Caco-2 (cell line): Measurements from ENCODE around the gene SMIM9. TPM values are rescaled to one million over a fixed set of nuclear protein-coding genes. Genes with fewer than 3 reads are reported as not detected.
A peak's percentile ranks its signal among the peaks of the same experiment; 100 is the strongest.

Source experiments
- BruUV-seq: library from RNA; stranded (reverse); fragments of 400-500 nt; replicated peaks from 2 replicates; lab custom pipeline; 2021; lab: Mats Ljungman, UMichigan
- CTCF ChIA-PET: fragments of 300-600 bp; sonication (Branson Sonifier 250); formaldehyde crosslinking; loops from one replicate; lab custom pipeline; 2022; ENCODE audit warnings: antibody characterized with exemption; lab: Charles Lee
- POLR2A ChIA-PET: fragments of 300-600 bp; sonication (Branson Sonifier 250); formaldehyde crosslinking; loops from one replicate; lab custom pipeline; 2022; ENCODE audit warnings: antibody characterized with exemption; lab: Charles Lee
- DNase-seq, 2 experiments: peaks; one replicate each; pipeline versions ENCODE4 v3.0.0 to v3.0.0-alpha.2; 2020 to 2022
- H3K27me3 ChIP-seq: replicated peaks from 2 replicates; pipeline ENCODE4 v1.6.0; 2011; ENCODE audit warnings: low read length; ENCODE audit not compliant: control insufficient read depth, insufficient read depth
- H3K36me3 ChIP-seq: 2 replicates; pipeline ENCODE4 v1.5.1; 2011; ENCODE audit warnings: low read length; ENCODE audit not compliant: control insufficient read depth, insufficient read depth
- H3K4me1 ChIP-seq: fragments of 250-450 bp; sonication (Bioruptor Pico); 2 replicates; pipeline ENCODE4 v1.5.1; 2020; ENCODE audit warnings: mild to moderate bottlenecking
- H3K4me3 ChIP-seq: 2 replicates; pipeline ENCODE4 v1.5.1; 2011; ENCODE audit warnings: low read depth, mild to moderate bottlenecking, control low read depth, low read length
- H3K9me3 ChIP-seq: fragments of 250-450 bp; sonication (Bioruptor Pico); 2 replicates; pipeline ENCODE4 v1.5.1; 2020; ENCODE audit warnings: mild to moderate bottlenecking, moderate library complexity
- H3K27ac Mint-ChIP-seq: one replicate; pipeline ENCODE4 v1.8.0; 2022; ENCODE audit warnings: mixed read lengths; ENCODE audit not compliant: unreplicated experiment
- H3K27me3 Mint-ChIP-seq: one replicate; pipeline ENCODE4 v1.8.0; 2022; ENCODE audit warnings: mixed read lengths; ENCODE audit not compliant: insufficient read depth, unreplicated experiment
- H3K36me3 Mint-ChIP-seq: one replicate; pipeline ENCODE4 v1.8.0; 2022; ENCODE audit warnings: mild to moderate bottlenecking, mixed read lengths; ENCODE audit not compliant: insufficient read depth, unreplicated experiment
- H3K4me1 Mint-ChIP-seq: one replicate; pipeline ENCODE4 v1.8.0; 2022; ENCODE audit warnings: low read depth, mixed read lengths; ENCODE audit not compliant: unreplicated experiment
- H3K4me3 Mint-ChIP-seq: one replicate; pipeline ENCODE4 v1.8.0; 2022; ENCODE audit warnings: mild to moderate bottlenecking, moderate library complexity, mixed read lengths; ENCODE audit not compliant: unreplicated experiment
- H3K9me3 Mint-ChIP-seq: one replicate; pipeline ENCODE4 v1.8.0; 2022; ENCODE audit warnings: mixed read lengths; ENCODE audit not compliant: unreplicated experiment
- intact Hi-C: fragments of 100-400 bp; cut with micrococcal nuclease; formaldehyde crosslinking; loops from one replicate; pipeline ENCODE4 v1.10.0; 2022; ENCODE audit not compliant: unreplicated experiment
- total RNA-seq: library from RNA; stranded (reverse); gene quantifications from 2 replicates; pipeline ENCODE4 v1.2.3, GENCODE V29; 2022
- TF ChIP-seq, protein P1 (sequence below), 2 experiments: fragments of 200-600 bp in 1 of 2; IDR thresholded peaks; 1 replicate in 1 of 2; 2 replicates in 1 of 2; pipeline versions ENCODE4 v1.5.1 to v1.8.0; 2011 to 2022; ENCODE audit warnings: antibody characterized with exemption in 1 of 2, control low read depth in 1 of 2, inconsistent platforms in 1 of 2, low read depth in 1 of 2, low read length in 1 of 2, mild to moderate bottlenecking in 1 of 2, moderate library complexity in 1 of 2; ENCODE audit not compliant: insufficient read depth in 1 of 2, severe bottlenecking in 1 of 2, unreplicated experiment in 1 of 2

The SMIM9 gene
- total RNA-seq, 1 experiment from 2014 or later = not detected

DNA sequence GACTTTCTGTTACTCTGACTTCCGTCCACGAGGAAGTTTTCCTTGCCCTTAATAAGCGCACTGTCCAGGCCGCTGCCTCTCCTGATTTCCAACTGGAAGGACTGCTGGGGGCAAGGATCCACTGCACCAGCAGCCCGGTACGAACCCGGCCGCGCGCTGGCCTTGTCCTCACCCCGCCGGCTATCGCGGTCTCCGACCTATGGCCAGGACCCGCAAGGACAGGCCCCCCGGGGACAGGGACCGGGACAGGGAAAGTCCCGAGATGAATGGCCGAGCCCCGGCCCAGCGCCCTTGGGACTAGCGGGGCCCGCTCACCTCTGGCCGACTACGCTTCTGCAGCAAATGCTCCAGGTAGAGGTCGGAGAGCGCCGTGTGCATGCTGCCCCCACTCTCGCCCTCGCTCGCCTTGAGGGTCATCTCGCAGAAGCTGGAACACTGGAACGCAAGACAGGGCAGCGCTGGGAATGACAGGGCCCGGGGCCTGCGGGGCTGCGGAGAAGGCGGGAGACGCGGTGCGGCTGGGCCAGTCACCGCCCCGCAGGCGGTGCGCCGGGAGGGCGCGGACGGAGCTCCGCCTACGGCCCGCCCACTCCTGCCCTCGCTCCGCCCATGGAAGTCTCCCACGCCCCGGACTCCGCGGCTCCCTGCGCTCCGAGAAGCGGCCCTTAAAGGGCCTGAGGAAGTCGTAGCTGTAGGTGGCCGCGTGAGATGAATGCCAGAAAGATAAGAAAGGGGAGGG, 29.3 kb downstream of the SMIM9 start, which contains the start of gene MPP1:
MPP1 (minus strand) TSS at position 529 of the 739 bp plus-strand sequence; CDS start at position 417, 112 bp downstream.
- TF ChIP-seq, protein P1, sequence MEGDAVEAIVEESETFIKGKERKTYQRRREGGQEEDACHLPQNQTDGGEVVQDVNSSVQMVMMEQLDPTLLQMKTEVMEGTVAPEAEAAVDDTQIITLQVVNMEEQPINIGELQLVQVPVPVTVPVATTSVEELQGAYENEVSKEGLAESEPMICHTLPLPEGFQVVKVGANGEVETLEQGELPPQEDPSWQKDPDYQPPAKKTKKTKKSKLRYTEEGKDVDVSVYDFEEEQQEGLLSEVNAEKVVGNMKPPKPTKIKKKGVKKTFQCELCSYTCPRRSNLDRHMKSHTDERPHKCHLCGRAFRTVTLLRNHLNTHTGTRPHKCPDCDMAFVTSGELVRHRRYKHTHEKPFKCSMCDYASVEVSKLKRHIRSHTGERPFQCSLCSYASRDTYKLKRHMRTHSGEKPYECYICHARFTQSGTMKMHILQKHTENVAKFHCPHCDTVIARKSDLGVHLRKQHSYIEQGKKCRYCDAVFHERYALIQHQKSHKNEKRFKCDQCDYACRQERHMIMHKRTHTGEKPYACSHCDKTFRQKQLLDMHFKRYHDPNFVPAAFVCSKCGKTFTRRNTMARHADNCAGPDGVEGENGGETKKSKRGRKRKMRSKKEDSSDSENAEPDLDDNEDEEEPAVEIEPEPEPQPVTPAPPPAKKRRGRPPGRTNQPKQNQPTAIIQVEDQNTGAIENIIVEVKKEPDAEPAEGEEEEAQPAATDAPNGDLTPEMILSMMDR (IDR thresholded peaks at IDR 0.05; ENCODE audit: insufficient read depth in 1 of 2, low read depth in 1 of 2, low read length in 1 of 2, severe bottlenecking in 1 of 2, unreplicated experiment in 1 of 2) = no peak
- no TSS peak for BruUV-seq
- intact Hi-C loops = loop anchor here (1.0 kb wide), 1 partner anchor 43 kb away; the partner anchor contains the start of gene DKC1
- Mint-ChIP-seq H3K27ac (peak within 1 kb of the TSS; percentile 73), H3K4me1 (no peaks in the 10 kb centered on the region), H3K4me3 (peak within 1 kb of the TSS; percentile 87), H3K9me3 (no peaks in the 10 kb centered on the region), H3K36me3 (no peaks in the 10 kb centered on the region), H3K27me3 (no peaks in the 10 kb centered on the region)
- DNase-seq = peak; percentile 75 to 86
- Histone ChIP-seq H3K4me1 (peaks cover 17% of the 10 kb centered on the region), H3K4me3 (peak within 1 kb of the TSS; percentile 63), H3K27me3 (no peaks in the 10 kb centered on the region), H3K36me3 (no peaks in the 10 kb centered on the region), H3K9me3 (no peaks in the 10 kb centered on the region)
- ChIA-PET CTCF (interaction anchor here (0.6 kb wide), 2 partner anchors 22 to 29 kb away, joined by 3 read pairs; no protein-coding TSS in a partner anchor), POLR2A (interaction anchor here (0.6 to 1.7 kb wide), 4 partner anchors 24 to 1193 kb away, joined by 3 to 4 read pairs (median 4); partner anchors contain the start of gene SLC10A3)

DNA sequence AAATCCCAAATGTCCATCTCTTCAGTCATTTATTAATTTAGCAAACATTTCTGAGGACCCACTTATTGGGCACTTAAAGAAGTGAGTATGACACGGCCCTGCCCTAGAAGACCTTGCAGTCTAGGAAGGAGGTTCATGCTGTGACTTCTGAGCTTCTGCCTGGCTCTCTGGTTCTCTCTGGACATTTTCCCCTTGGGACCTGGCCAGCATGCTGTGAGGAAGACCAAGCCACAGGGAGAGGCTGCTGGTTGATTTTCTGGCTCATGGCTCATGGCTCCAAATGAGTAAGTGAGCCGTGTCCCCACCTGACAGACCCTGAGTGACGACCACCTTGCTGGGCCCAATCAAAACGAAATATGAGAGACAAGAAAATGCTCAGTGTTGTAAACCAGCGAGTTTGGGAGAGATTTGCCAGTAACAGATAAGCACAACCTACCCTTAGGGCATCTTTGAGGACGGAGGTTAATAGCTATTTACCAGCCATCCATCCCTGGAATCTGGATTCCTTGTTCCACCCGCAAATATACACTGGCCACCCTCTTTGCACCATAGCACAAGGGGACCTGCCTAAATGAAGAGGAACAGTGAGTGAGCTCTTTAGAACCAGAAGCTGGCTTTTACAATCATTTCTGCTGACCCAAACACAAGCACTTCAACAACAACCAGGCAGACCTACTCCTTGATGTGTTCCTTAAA, 30.1 kb downstream of the SMIM9 start:
- H3K9me3 Mint-ChIP-seq = no peaks in the 10 kb centered on the region
- peaks cover 1% of the 10 kb centered on the region for H3K4me1 Mint-ChIP-seq
- no peaks in the 10 kb centered on the region for H3K36me3 Mint-ChIP-seq
- Histone ChIP-seq H3K4me3 (peak overlapping the region; percentile 63), H3K27me3 (no peaks in the 10 kb centered on the region), H3K4me1 (peaks cover 20% of the 10 kb centered on the region), H3K9me3 (no peaks in the 10 kb centered on the region), H3K36me3 (no peaks in the 10 kb centered on the region)
- POLR2A ChIA-PET = interaction anchor here (0.6 to 1.7 kb wide), 2 partner anchors 13 to 42 kb away, joined by 3 to 4 read pairs; no protein-coding TSS in a partner anchor
- H3K27me3 Mint-ChIP-seq = no peaks in the 10 kb centered on the region
- CTCF ChIA-PET = no interaction called here
- intact Hi-C loops = no loop called here
- BruUV-seq = TSS peak; percentile 35
- no peak overlapping the region for H3K27ac Mint-ChIP-seq
- TF ChIP-seq, protein P1 (IDR thresholded peaks at IDR 0.05; ENCODE audit: insufficient read depth in 1 of 2, low read depth in 1 of 2, low read length in 1 of 2, severe bottlenecking in 1 of 2, unreplicated experiment in 1 of 2) = no peak
- DNase-seq = no peak
- H3K4me3 Mint-ChIP-seq = peak overlapping the region; percentile 87

DNA sequence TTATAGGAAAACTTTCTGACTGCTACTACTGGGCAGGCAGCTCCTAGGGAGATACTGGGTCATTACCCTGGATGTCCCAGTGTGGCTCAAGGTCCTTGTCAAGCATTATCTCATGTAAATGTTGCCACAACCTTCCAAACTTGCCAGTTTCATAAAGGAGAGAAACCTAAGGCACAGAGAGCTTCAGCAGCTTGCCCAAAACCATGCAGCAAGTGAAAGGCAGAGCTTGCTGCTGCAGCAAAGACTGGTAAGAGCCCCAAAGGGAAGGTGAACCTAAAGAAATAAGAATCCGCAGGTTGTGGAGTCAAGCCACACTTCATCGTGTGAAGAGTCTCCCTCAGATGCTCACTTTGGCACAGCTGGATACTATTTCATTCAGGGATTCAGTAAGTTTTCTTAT, 31.5 kb downstream of the SMIM9 start:
- Mint-ChIP-seq H3K36me3 (no peaks in the 10 kb centered on the region), H3K27me3 (no peaks in the 10 kb centered on the region), H3K4me3 (no peak overlapping the region), H3K4me1 (peaks cover 6% of the 10 kb centered on the region), H3K27ac (no peak overlapping the region), H3K9me3 (no peaks in the 10 kb centered on the region)
- no peak for DNase-seq
- TF ChIP-seq, protein P1 (IDR thresholded peaks at IDR 0.05; ENCODE audit: insufficient read depth in 1 of 2, low read depth in 1 of 2, low read length in 1 of 2, severe bottlenecking in 1 of 2, unreplicated experiment in 1 of 2) = no peak
- ChIA-PET POLR2A (no interaction called here), CTCF (no interaction called here)
- Histone ChIP-seq H3K4me3 (no peak overlapping the region), H3K36me3 (no peaks in the 10 kb centered on the region), H3K4me1 (peaks cover 33% of the 10 kb centered on the region), H3K9me3 (no peaks in the 10 kb centered on the region), H3K27me3 (no peaks in the 10 kb centered on the region)
- intact Hi-C loops = no loop called here
- no TSS peak for BruUV-seq
